ENCODE measurements around the gene PROK2.

PROK2 gene

GRCh38 chr3:71786551-71786950, 1.6 kb upstream of the PROK2 start:
- DNase-seq (ENCODE audit: low read depth): no peak

- no peak for DNase-seq (ENCODE audit: low read depth)
These were observed 1.2 kb upstream of the PROK2 start for GRCh38 chr3:71786217-71786549.

- no peak for DNase-seq (ENCODE audit: low read depth)
These were observed 726 bp upstream of the PROK2 start for GRCh38 chr3:71785532-71786216.

- no peak for DNase-seq (ENCODE audit: low read depth)
These were observed 591 bp downstream of the PROK2 start for GRCh38 chr3:71784201-71784913.

- no peak for DNase-seq (ENCODE audit: low read depth)
These were observed 1.8 kb downstream of the PROK2 start for GRCh38 chr3:71783152-71783551.

GRCh38 chr3:71780430-71780829, 4.5 kb downstream of the PROK2 start:
- DNase-seq (ENCODE audit: low read depth): no peak

GRCh38 chr3:71779674-71780377, 5.1 kb downstream of the PROK2 start:
- no peak for DNase-seq (ENCODE audit: low read depth)

GRCh38 chr3:71778353-71778752, 6.6 kb downstream of the PROK2 start:
- DNase-seq (ENCODE audit: low read depth): no peak

GRCh38 chr3:71776538-71776937, 8.4 kb downstream of the PROK2 start:
- DNase-seq (ENCODE audit: low read depth): no peak

GRCh38 chr3:71771884-71772283, 13.1 kb downstream of the PROK2 start:
- DNase-seq (ENCODE audit: low read depth): no peak

GRCh38 chr3:71771126-71771525, 13.8 kb downstream of the PROK2 start:
- no peak for DNase-seq (ENCODE audit: low read depth)

GRCh38 chr3:71763426-71763825, 21.5 kb downstream of the PROK2 start:
- no peak for DNase-seq (ENCODE audit: low read depth)

- DNase-seq (ENCODE audit: low read depth): no peak
These were observed 24.8 kb downstream of the PROK2 start for GRCh38 chr3:71760140-71760539.

- no peak for DNase-seq (ENCODE audit: low read depth)
These were observed 25.5 kb downstream of the PROK2 start for GRCh38 chr3:71759401-71759800.

- DNase-seq (ENCODE audit: low read depth): no peak
These were observed 26.9 kb downstream of the PROK2 start for GRCh38 chr3:71758091-71758490.

- no peak for DNase-seq (ENCODE audit: low read depth)
These were observed 30.2 kb downstream of the PROK2 start for GRCh38 chr3:71754610-71755253.

- no peak for DNase-seq (ENCODE audit: low read depth)
These were observed 31.0 kb downstream of the PROK2 start, which contains the start of gene GPR27 for GRCh38 chr3:71753701-71754609. Gene GPR27 (plus strand): TSS chr3:71753855. CDS start chr3:71754050, 195 bp downstream.

GRCh38 chr3:71752831-71753700, 31.9 kb downstream of the PROK2 start:
- no peak for DNase-seq (ENCODE audit: low read depth)

- DNase-seq (ENCODE audit: low read depth): no peak
These were observed 33.3 kb downstream of the PROK2 start for GRCh38 chr3:71751602-71752001.

GRCh38 chr3:71744738-71745137, 40.2 kb downstream of the PROK2 start:
- no peak for DNase-seq (ENCODE audit: low read depth)

- DNase-seq (ENCODE audit: low read depth): no peak
These were observed 42.3 kb downstream of the PROK2 start for GRCh38 chr3:71742621-71743020.
